ENCODE data around the gene TCL1A.

Gene TCL1A

DNA sequence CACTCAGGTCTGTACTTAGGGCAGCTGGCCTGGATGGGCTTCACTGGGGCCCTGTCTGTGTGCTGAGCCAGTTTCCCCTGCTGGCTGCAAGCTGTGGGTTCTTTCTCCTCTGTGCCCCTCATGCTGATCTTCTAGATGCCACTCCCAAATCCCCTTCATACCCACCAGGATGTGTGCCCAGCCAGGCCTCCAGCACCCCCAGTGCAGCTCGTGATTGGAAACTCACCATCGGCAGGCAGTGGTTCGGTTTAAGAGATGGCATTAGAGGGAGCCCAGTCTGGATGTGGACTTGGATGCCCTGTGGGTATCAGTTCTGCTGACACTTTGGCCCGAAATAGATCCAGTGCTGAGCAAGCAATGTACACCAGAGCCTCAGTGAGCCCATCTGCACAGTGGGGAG lies 21.8 kb downstream of the TCL1A start:
- Histone ChIP-seq H3K4me3 (ENCODE audit: low read depth, low read length) (no peak overlapping the region), H3K36me3 (ENCODE audit: control insufficient read depth, insufficient read depth, low read length) (no peaks in the 10 kb centered on the region), H3K9me3 (ENCODE audit: control insufficient read depth, insufficient read depth, low read length) (no peaks in the 10 kb centered on the region), H3K27me3 (ENCODE audit: control insufficient read depth, insufficient read depth, low read length) (peaks cover 12% of the 10 kb centered on the region), H3K9ac (ENCODE audit: low read depth, low read length) (no peak overlapping the region), H3K27ac (ENCODE audit: low read depth, low read length) (no peak overlapping the region), H3K4me1 (ENCODE audit: control insufficient read depth, insufficient read depth, low read length) (peaks cover 6% of the 10 kb centered on the region)

DNA sequence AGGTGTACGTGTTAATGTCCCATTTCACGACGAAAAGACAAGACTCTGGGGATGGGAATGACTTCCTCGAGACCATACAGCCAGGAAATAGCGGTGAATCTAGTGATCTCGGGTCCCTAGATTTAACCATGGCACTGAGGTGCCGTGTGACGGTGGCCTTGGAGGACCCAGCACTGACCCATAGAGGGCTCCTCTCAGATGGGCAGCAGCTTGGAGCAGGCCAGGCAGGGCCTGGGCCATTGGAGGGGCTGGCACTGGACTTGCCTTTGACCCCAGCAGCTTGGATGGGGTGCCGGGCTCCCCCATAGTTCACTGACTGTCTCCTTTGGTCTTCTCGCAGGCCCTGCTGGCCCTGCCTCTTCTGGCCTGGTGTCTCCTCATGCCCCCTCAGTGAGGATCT lies 22.3 kb downstream of the TCL1A start:
- H3K36me3 ChIP-seq (ENCODE audit: control insufficient read depth, insufficient read depth, low read length): no peaks in the 10 kb centered on the region
- no peak overlapping the region for H3K9ac ChIP-seq (ENCODE audit: low read depth, low read length)
- peaks cover 12% of the 10 kb centered on the region for H3K4me1 ChIP-seq (ENCODE audit: control insufficient read depth, insufficient read depth, low read length)
- H3K4me3 ChIP-seq (ENCODE audit: low read depth, low read length): no peak overlapping the region
- H3K27me3 ChIP-seq (ENCODE audit: control insufficient read depth, insufficient read depth, low read length): peaks cover 9% of the 10 kb centered on the region
- no peaks in the 10 kb centered on the region for H3K9me3 ChIP-seq (ENCODE audit: control insufficient read depth, insufficient read depth, low read length)
- no peak overlapping the region for H3K27ac ChIP-seq (ENCODE audit: low read depth, low read length)

DNA sequence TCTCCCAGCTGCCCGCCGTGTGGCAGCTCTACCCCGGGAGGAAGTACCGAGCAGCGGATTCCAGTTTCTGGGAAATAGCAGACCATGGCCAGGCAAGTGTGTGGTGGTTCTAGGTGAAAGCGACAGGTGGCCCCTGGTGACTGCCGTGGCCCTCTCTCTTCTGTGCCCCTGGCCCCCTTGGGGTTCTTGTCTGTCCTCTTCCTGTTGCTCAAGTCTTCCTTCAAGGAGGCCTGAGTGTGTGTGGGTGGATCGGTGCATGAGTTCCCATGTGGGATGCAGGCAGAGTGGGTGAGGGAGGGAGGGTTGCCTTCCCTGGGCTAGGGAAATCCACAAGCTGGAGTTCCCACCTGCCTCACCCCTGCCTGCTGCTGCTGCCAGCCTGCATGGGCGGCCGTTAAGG lies 23.1 kb downstream of the TCL1A start:
- H3K9ac ChIP-seq (ENCODE audit: low read depth, low read length): no peak overlapping the region
- H3K36me3 ChIP-seq (ENCODE audit: control insufficient read depth, insufficient read depth, low read length): no peaks in the 10 kb centered on the region
- peaks cover 15% of the 10 kb centered on the region for H3K4me1 ChIP-seq (ENCODE audit: control insufficient read depth, insufficient read depth, low read length)
- H3K9me3 ChIP-seq (ENCODE audit: control insufficient read depth, insufficient read depth, low read length): no peaks in the 10 kb centered on the region
- no peak overlapping the region for H3K4me3 ChIP-seq (ENCODE audit: low read depth, low read length)
- no peak overlapping the region for H3K27ac ChIP-seq (ENCODE audit: low read depth, low read length)
- peaks cover 1% of the 10 kb centered on the region for H3K27me3 ChIP-seq (ENCODE audit: control insufficient read depth, insufficient read depth, low read length)

DNA sequence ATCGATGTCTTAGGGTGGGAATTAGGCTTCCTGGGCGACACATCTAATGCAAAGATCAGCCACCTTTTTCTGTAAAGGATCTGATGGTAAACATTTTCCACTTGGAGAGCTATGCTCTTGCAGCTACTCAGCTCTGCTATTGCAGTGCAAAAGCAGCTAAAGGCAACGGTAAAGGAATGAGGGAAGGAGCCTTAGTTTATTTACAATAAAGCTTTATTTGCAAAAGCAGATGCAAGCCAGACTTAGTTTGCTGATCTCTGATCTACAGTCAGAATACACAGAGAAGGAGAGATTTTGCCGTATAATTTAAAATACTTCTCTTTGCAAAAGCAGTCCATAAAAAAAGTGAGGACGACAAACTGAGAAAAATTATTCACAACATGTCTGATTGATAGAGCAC lies 24.5 kb downstream of the TCL1A start:
- Histone ChIP-seq H3K27ac (ENCODE audit: low read depth, low read length) (no peak overlapping the region), H3K4me3 (ENCODE audit: low read depth, low read length) (no peak overlapping the region), H3K4me1 (ENCODE audit: control insufficient read depth, insufficient read depth, low read length) (peaks cover 15% of the 10 kb centered on the region), H3K36me3 (ENCODE audit: control insufficient read depth, insufficient read depth, low read length) (no peaks in the 10 kb centered on the region), H3K9me3 (ENCODE audit: control insufficient read depth, insufficient read depth, low read length) (no peaks in the 10 kb centered on the region), H3K9ac (ENCODE audit: low read depth, low read length) (no peak overlapping the region), H3K27me3 (ENCODE audit: control insufficient read depth, insufficient read depth, low read length) (no peaks in the 10 kb centered on the region)

DNA sequence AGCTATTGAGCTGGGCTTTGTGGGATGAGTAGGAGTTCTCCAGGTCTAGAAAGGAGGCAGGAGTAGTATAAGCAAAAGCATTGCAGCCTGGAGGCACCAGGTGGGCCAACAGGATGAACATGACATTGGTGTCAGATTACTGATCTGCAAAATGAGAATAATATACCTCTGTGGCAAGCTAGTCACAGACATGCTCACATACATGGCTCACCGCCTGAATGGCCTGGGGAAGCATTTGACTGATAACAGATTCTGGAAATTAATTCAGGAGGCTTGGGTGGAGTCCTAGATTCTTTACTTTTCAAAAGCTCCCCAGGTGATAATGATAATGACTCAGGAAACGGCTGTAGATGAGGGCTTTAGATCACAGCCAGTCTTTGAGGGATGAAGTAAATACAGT lies 27.0 kb downstream of the TCL1A start:
- no peak overlapping the region for H3K9ac ChIP-seq (ENCODE audit: low read depth, low read length)

DNA sequence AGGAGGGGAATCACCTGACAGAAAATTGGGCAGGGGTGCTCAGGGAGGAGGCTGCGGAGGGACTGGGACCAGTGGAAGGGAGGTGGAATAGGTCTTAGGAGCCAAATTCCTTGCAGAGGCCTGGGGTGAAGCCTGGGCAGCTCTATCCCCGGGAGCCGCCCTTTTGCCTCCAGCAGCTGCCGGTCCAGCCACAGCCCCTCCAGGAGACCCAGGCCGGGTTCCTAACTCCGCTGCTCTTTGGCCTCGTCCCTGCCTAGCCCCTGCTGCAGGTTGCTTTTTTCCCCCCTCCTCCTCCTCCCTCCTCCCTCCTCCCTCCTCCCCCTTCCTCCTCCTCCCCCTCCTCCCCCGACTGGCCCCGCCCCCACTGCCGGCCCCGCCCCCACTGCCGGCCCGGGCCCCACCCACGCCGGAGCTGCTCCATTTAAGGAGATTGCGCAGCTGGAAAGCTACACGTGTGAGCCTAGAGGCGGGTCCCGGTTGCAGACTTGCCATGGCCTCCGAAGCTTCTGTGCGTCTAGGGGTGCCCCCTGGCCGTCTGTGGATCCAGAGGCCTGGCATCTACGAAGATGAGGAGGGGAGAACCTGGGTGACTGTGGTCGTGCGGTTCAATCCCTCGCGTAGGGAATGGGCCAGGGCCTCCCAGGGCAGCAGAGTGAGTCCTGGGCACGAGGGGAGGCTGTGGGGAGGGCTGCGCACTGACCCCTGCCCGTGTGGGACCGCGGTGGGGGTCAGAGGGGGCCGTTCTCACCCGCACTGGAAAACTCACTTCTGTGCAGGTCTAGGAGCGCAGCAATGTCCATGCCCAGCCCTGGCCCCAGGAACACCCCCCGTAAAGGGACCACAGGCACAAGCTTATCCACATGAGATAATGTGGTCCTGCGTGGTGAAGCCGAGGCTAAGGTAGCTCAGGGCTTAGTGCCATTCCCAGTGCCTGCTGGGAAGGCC lies 27.7 kb downstream of the TCL1A start, which contains the start of gene TCL1B:
Gene TCL1B, plus strand, starts transcription at position 449 of the 945 bp plus-strand sequence. Its CDS starts 42 bp downstream, at position 491.
- Histone ChIP-seq H3K4me3 (ENCODE audit: low read depth, low read length) (no peak within 1 kb of the TSS), H3K27me3 (ENCODE audit: control insufficient read depth, insufficient read depth, low read length) (no peaks in the 10 kb centered on the region), H3K36me3 (ENCODE audit: control insufficient read depth, insufficient read depth, low read length) (no peaks in the 10 kb centered on the region), H3K9ac (ENCODE audit: low read depth, low read length) (no peak within 1 kb of the TSS), H3K4me1 (ENCODE audit: control insufficient read depth, insufficient read depth, low read length) (peaks cover 15% of the 10 kb centered on the region), H3K27ac (ENCODE audit: low read depth, low read length) (no peak within 1 kb of the TSS), H3K9me3 (ENCODE audit: control insufficient read depth, insufficient read depth, low read length) (no peaks in the 10 kb centered on the region)

More for the DNA sequence above, 27.0 kb downstream of the TCL1A start:
- Histone ChIP-seq H3K27me3 (ENCODE audit: control insufficient read depth, insufficient read depth, low read length) (no peaks in the 10 kb centered on the region), H3K9me3 (ENCODE audit: control insufficient read depth, insufficient read depth, low read length) (no peaks in the 10 kb centered on the region), H3K4me3 (ENCODE audit: low read depth, low read length) (no peak overlapping the region), H3K4me1 (ENCODE audit: control insufficient read depth, insufficient read depth, low read length) (peaks cover 15% of the 10 kb centered on the region), H3K27ac (ENCODE audit: low read depth, low read length) (no peak overlapping the region), H3K36me3 (ENCODE audit: control insufficient read depth, insufficient read depth, low read length) (no peaks in the 10 kb centered on the region)

DNA sequence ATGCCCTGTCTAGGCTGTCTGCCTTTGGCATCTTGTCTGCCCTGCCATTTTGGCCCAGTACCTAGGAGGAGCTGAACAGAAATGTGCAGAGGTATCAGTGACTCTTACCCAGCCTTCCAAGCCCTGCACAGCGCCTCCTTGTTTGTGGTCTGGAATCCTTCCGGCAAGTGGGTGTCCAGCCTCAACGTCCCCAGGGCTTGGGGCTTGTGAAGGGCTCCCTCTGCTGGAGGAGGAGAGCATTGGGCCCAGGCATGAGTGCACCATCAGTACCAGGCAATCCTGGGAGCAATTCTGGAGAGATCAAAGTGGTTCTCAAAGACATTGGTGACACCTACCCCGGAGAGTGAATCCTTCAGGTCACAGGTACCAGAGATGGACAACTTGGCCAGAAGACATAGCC lies 30.1 kb downstream of the TCL1A start:
- H3K4me3 ChIP-seq (ENCODE audit: low read depth, low read length): no peak overlapping the region
- no peaks in the 10 kb centered on the region for H3K36me3 ChIP-seq (ENCODE audit: control insufficient read depth, insufficient read depth, low read length)
- no peak overlapping the region for H3K9ac ChIP-seq (ENCODE audit: low read depth, low read length)
- peaks cover 21% of the 10 kb centered on the region for H3K4me1 ChIP-seq (ENCODE audit: control insufficient read depth, insufficient read depth, low read length)
- H3K27ac ChIP-seq (ENCODE audit: low read depth, low read length): no peak overlapping the region
- H3K9me3 ChIP-seq (ENCODE audit: control insufficient read depth, insufficient read depth, low read length): no peaks in the 10 kb centered on the region
- no peaks in the 10 kb centered on the region for H3K27me3 ChIP-seq (ENCODE audit: control insufficient read depth, insufficient read depth, low read length)

DNA sequence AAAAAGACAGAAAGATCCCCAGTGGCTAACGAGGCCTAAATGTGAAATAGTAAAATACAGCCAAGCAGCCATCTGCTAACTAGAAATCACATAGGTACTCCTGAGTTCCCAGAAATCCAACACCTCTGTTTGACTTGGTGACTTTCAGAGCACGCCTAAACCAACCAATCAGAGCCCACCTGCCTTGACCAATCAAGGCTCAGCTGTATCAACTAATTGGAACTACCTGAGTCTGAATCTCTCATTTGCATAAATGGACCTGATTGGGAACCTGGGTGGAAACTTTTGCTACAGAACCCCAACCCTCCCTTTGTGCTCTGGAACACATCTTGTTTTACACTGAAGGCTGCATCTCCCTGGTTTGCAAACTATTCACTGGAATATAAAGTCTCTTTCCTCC lies 32.8 kb downstream of the TCL1A start:
- Histone ChIP-seq H3K9ac (ENCODE audit: low read depth, low read length) (no peak overlapping the region), H3K4me1 (ENCODE audit: control insufficient read depth, insufficient read depth, low read length) (peaks cover 10% of the 10 kb centered on the region), H3K9me3 (ENCODE audit: control insufficient read depth, insufficient read depth, low read length) (no peaks in the 10 kb centered on the region), H3K4me3 (ENCODE audit: low read depth, low read length) (no peak overlapping the region), H3K27me3 (ENCODE audit: control insufficient read depth, insufficient read depth, low read length) (no peaks in the 10 kb centered on the region), H3K27ac (ENCODE audit: low read depth, low read length) (no peak overlapping the region), H3K36me3 (ENCODE audit: control insufficient read depth, insufficient read depth, low read length) (no peaks in the 10 kb centered on the region)

DNA sequence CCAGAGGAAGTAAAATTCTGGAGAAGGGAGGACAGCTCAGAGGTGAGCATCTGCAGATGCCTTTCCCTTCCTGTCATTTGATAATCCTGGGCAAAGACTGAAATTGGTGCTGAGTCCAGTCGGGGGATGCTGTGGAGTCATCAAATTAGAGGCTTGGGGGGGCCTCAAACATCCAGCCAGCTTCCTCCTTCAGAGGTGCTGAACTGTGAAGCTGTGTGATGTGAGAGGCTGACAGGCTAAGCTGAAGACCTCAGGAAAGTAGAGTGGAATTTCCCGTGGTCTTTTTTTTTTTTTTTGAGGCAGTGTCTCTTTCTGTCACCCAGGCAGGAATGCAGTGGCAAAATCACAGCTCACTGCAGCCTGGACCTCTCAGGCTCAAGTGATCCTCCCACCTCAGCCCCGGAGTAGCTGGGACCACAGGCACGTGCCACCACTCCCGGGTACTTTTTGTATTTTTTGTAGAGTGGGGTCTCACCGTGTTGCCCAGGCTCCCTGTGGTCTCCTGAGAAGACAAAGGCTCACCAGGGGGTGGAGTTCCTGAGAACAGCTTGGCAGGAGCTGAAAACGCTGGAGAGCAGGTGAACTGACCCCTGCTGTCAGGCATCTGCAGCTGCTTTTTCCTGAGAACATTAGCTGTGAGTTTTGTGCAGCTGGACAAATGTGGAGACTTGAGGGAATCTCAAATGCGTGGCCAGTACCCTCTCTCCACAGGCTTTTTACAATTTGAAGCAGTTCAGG lies 33.8 kb downstream of the TCL1A start:
- Histone ChIP-seq H3K36me3 (ENCODE audit: control insufficient read depth, insufficient read depth, low read length) (no peaks in the 10 kb centered on the region), H3K27ac (ENCODE audit: low read depth, low read length) (no peak overlapping the region), H3K9ac (ENCODE audit: low read depth, low read length) (no peak overlapping the region), H3K4me1 (ENCODE audit: control insufficient read depth, insufficient read depth, low read length) (peaks cover 10% of the 10 kb centered on the region), H3K4me3 (ENCODE audit: low read depth, low read length) (no peak overlapping the region), H3K9me3 (ENCODE audit: control insufficient read depth, insufficient read depth, low read length) (no peaks in the 10 kb centered on the region), H3K27me3 (ENCODE audit: control insufficient read depth, insufficient read depth, low read length) (no peaks in the 10 kb centered on the region)

DNA sequence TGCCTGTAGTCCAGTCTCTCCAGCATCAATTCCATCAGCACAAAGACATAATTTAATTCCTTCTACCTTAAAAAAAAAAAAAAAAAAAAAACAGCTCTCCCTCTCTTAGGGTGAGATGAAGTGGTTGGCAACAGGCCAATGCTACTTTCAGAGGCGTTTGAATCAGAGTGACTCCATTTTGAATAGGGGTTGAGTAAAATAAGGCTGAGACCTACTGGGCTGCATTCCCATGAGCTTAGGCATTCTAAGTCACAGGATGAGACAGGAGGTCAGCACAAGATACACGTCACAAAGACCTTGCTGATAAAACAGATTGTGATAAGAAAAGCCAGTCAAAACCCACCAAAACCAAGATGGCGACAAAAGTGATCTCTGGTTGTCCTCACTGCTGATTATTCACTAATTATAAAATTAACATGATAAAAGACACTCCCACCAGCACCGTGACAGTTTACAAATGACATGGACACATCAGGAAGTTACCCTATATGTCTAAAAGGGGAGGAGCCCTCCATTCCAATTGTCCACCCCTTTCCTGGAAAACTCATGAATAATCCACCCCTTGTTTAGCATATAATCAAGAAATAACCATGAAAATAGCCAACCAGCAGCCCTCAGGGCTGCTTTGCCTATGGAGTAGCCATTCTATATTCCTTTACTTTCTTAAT lies 34.6 kb downstream of the TCL1A start:
- H3K4me3 ChIP-seq (ENCODE audit: low read depth, low read length): no peak overlapping the region
- peaks cover 10% of the 10 kb centered on the region for H3K4me1 ChIP-seq (ENCODE audit: control insufficient read depth, insufficient read depth, low read length)
- H3K27me3 ChIP-seq (ENCODE audit: control insufficient read depth, insufficient read depth, low read length): no peaks in the 10 kb centered on the region
- no peak overlapping the region for H3K27ac ChIP-seq (ENCODE audit: low read depth, low read length)
- H3K9me3 ChIP-seq (ENCODE audit: control insufficient read depth, insufficient read depth, low read length): no peaks in the 10 kb centered on the region
- H3K9ac ChIP-seq (ENCODE audit: low read depth, low read length): no peak overlapping the region
- no peaks in the 10 kb centered on the region for H3K36me3 ChIP-seq (ENCODE audit: control insufficient read depth, insufficient read depth, low read length)
